ENCODE measurements around the gene HOXC10.
A peak's percentile ranks its signal among the peaks of the same experiment; 100 is the strongest.

Gene HOXC10

DNA sequence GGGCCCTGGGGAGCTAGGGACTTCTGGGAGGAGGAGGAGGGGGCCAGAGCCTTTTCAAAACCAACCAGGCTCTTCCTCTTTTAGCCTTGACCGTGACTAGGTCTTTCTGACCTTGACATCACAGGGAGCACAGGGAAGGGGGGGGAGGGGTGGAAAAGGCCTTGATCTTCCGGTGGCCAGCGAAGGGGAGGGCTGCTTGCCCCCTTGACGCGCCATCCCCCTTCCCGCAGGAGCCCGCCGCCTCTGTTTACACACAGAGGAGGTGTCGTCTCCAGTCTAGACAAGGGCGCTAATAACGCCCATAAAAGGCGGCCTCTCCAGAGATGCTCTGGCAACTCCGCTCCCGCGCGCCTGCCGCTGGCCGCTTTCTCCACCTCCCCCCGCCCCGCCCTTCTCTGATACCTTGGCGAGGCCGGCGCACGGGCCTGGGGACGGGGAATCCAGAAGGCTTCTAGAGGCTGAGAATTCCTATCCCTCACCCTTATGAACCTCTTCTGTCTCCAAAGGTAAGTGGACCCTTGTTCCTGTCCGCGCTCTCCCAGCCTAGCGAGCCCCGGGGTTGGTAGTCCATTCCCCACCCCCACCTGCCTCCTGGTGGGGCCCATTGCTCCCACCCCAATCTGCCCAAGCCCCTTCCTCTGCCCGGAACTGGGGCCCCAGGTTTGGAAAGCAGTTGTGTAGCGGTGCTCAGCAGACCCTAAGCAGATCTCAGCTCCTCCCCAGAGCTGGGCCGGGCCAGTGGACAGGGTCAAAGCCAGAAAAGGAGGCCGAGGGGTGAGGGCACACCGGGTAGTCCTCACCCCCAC is 35.1 kb upstream of the HOXC10 start:
- H3K36me3 ChIP-seq (replicated peaks; ENCODE audit: low read depth, low read length) = no peaks in the 10 kb centered on the region
- no peak overlapping the region for H3K9ac ChIP-seq (ENCODE audit: low read length)
- no peak overlapping the region for H3K4me3 ChIP-seq (ENCODE audit: low read length)
- TF ChIP-seq, protein P1, sequence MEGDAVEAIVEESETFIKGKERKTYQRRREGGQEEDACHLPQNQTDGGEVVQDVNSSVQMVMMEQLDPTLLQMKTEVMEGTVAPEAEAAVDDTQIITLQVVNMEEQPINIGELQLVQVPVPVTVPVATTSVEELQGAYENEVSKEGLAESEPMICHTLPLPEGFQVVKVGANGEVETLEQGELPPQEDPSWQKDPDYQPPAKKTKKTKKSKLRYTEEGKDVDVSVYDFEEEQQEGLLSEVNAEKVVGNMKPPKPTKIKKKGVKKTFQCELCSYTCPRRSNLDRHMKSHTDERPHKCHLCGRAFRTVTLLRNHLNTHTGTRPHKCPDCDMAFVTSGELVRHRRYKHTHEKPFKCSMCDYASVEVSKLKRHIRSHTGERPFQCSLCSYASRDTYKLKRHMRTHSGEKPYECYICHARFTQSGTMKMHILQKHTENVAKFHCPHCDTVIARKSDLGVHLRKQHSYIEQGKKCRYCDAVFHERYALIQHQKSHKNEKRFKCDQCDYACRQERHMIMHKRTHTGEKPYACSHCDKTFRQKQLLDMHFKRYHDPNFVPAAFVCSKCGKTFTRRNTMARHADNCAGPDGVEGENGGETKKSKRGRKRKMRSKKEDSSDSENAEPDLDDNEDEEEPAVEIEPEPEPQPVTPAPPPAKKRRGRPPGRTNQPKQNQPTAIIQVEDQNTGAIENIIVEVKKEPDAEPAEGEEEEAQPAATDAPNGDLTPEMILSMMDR (IDR thresholded peaks at IDR 0.05; ENCODE audit: low read depth, low read length) = no peak
- TF ChIP-seq EZH2phosphoT487 (IDR thresholded peaks at IDR 0.05; ENCODE audit: low read depth) = no peak
- no peaks in the 10 kb centered on the region for H3K79me2 ChIP-seq (ENCODE audit: low read length)
- H3K27me3 ChIP-seq (ENCODE audit: low read depth, low read length) = peaks cover 24% of the 10 kb centered on the region
- no peak overlapping the region for H2AFZ ChIP-seq (ENCODE audit: low read depth, low read length)
- no peaks in the 10 kb centered on the region for H3K9me3 ChIP-seq (ENCODE audit: insufficient read depth, low read length)
- H4K20me1 ChIP-seq (ENCODE audit: insufficient read depth, low read length) = no peaks in the 10 kb centered on the region
- no peak overlapping the region for H3K27ac ChIP-seq (ENCODE audit: low read length)
- H3K4me1 ChIP-seq (ENCODE audit: low read length) = no peaks in the 10 kb centered on the region
- no peak overlapping the region for H3K4me2 ChIP-seq (ENCODE audit: low read length)

DNA sequence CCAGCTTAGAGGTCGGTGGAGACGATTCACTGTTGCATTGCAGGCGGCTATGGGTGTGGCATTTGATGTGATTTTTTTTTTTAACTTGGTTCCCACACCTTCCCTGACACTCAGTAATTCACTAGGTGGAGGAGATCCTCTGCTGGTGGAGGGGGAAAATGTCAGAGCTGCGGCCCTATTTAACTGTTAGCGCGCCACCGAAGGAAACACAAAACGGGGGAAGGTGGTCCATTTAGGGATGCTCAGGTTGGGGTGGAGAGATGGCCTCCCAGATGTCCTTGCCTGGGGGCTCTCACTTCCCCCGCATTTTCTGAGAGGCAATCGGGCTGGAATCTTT is 34.5 kb upstream of the HOXC10 start:
- Histone ChIP-seq H3K4me1 (ENCODE audit: low read length) (no peaks in the 10 kb centered on the region), H3K79me2 (ENCODE audit: low read length) (no peaks in the 10 kb centered on the region), H2AFZ (ENCODE audit: low read depth, low read length) (no peak overlapping the region), H3K36me3 (replicated peaks; ENCODE audit: low read depth, low read length) (no peaks in the 10 kb centered on the region), H3K9me3 (ENCODE audit: insufficient read depth, low read length) (no peaks in the 10 kb centered on the region), H3K4me2 (ENCODE audit: low read length) (no peak overlapping the region), H4K20me1 (ENCODE audit: insufficient read depth, low read length) (no peaks in the 10 kb centered on the region), H3K27me3 (ENCODE audit: low read depth, low read length) (peaks cover 24% of the 10 kb centered on the region), H3K27ac (ENCODE audit: low read length) (no peak overlapping the region), H3K4me3 (ENCODE audit: low read length) (no peak overlapping the region), H3K9ac (ENCODE audit: low read length) (no peak overlapping the region)
- no peak for TF ChIP-seq EZH2phosphoT487 (IDR thresholded peaks at IDR 0.05; ENCODE audit: low read depth)
- TF ChIP-seq, protein P1 (IDR thresholded peaks at IDR 0.05; ENCODE audit: low read depth, low read length) = 0 out of 2 replicates have a peak, but pooled peaks have one; percentile 16

DNA sequence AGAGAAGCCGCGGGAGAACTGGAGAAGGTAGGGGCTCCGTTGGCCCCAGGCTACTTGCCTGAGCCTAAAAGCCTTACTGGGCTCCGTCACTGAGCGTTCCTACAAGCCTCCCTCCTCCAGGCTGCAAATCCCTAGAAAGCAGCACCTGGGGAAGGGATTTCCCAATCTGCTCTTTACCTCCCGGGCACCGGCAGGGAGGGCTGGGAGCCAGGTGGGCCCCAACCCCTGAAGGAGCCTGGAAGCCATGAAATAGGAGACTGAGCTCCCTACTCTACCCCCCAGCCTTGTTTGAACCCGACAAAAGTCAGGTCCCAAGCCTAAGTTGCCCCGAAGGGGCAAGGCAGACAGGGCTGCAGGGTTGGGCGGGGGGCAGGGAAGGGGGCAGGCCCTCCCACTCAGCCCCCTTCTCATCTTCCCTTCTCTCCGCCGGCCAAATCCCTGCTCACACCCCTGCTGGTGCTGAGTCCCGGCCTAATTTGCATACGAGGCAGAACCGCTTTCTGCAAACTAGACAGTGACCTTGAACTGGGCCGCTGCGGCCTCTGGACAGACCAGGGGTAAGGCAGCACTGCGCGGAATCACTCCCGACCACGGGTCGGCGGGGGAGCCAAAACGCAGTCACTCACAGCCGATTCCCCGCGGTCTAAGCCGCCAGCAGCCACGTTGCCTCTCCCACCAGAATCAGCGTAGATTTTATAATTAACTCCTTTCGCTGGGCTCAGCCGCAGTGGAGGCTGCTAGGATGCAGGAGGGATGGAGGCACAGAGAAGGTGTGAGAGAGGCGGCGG is 34.0 kb upstream of the HOXC10 start:
- Histone ChIP-seq H2AFZ (ENCODE audit: low read depth, low read length) (no peak overlapping the region), H3K27ac (ENCODE audit: low read length) (no peak overlapping the region), H3K9ac (ENCODE audit: low read length) (no peak overlapping the region)

More for the DNA sequence above, 34.0 kb upstream of the HOXC10 start:
- no peak overlapping the region for H3K4me2 ChIP-seq (ENCODE audit: low read length)
- no peak overlapping the region for H3K4me3 ChIP-seq (ENCODE audit: low read length)
- no peaks in the 10 kb centered on the region; the same call in 1 of the 2 replicates for H3K4me1 ChIP-seq (ENCODE audit: low read length)
- H4K20me1 ChIP-seq (ENCODE audit: insufficient read depth, low read length) = no peaks in the 10 kb centered on the region
- H3K36me3 ChIP-seq (replicated peaks; ENCODE audit: low read depth, low read length) = no peaks in the 10 kb centered on the region
- no peaks in the 10 kb centered on the region for H3K79me2 ChIP-seq (ENCODE audit: low read length)
- H3K9me3 ChIP-seq (ENCODE audit: insufficient read depth, low read length) = no peaks in the 10 kb centered on the region
- TF ChIP-seq, protein P1 (IDR thresholded peaks at IDR 0.05; ENCODE audit: low read depth, low read length) = no peak
- TF ChIP-seq EZH2phosphoT487 (IDR thresholded peaks at IDR 0.05; ENCODE audit: low read depth) = no peak
- H3K27me3 ChIP-seq (ENCODE audit: low read depth, low read length) = peaks cover 18% of the 10 kb centered on the region
